HepG2 (cell line): ENCODE results near the gene TMEM225B.

Experiments
- CTCF ChIP-seq: sonication (generic); formaldehyde crosslinking; IDR thresholded peaks from 2 replicates; pipeline ENCODE4 v1.5.0; 2020; ENCODE audit warnings: mild to moderate bottlenecking, missing genetic modification reagents, moderate library complexity
- DDIT3 ChIP-seq: sonication (generic); formaldehyde crosslinking; IDR thresholded peaks from 2 replicates; pipeline ENCODE4 v1.4.0; 2020; ENCODE audit warnings: mild to moderate bottlenecking, missing genetic modification reagents
- ZNF570 ChIP-seq: sonication (generic); formaldehyde crosslinking; IDR thresholded peaks from 2 replicates; pipeline ENCODE4 v1.4.0; 2020; ENCODE audit warnings: mild to moderate bottlenecking, missing genetic modification reagents, borderline replicate concordance

- no peak for TF ChIP-seq DDIT3
- peak; percentile 76 for TF ChIP-seq CTCF (CRISPR knock-in tag)
- TF ChIP-seq ZNF570 (CRISPR knock-in tag), result no peak
Observed at GRCh38 chr7:99579956-99580777, 17.9 kb upstream of the TMEM225B start.
